Mucosa of gallbladder (tissue), 1 donor: ENCODE results near the gene HGS. TPM values are rescaled to one million over a fixed set of nuclear protein-coding genes. Genes with fewer than 3 reads are reported as not detected.

Experiments
- DNase-seq: peaks from one replicate; pipeline ENCODE4 v3.0.0-alpha.2; 2020; ENCODE audit warnings: low spot score
- total RNA-seq: library from RNA; stranded (reverse); gene quantifications from one replicate; pipeline ENCODE4 v1.2.1, GENCODE V29; 2021
- donor health status: DM: no; HTN: no; CAD: no.

Gene HGS
- total RNA-seq, 1 donor from 2014 or later, result 137 TPM

GRCh38 chr17:81741594-81742452 lies 58.0 kb downstream of the HGS start:
- no peak for DNase-seq

Other genes starting within 250 kb of the HGS start
- gene ACTG1, start 171.2 kb upstream of the HGS start, total RNA-seq, result 2,344 TPM
- 1.4 TPM for gene FSCN2, start 155.6 kb upstream of the HGS start, total RNA-seq
- 37.0 TPM for gene FAAP100, start 131.7 kb upstream of the HGS start, total RNA-seq
- 79.4 TPM for gene NPLOC4, start 46.9 kb upstream of the HGS start, total RNA-seq
- gene TSPAN10, start 46.8 kb upstream of the HGS start, total RNA-seq, result 1.6 TPM
- gene PDE6G, start 27.5 kb upstream of the HGS start, total RNA-seq, result 0.32 TPM
- 38.4 TPM for gene OXLD1, start 17.4 kb upstream of the HGS start, total RNA-seq
- gene CCDC137, start 17.3 kb upstream of the HGS start, total RNA-seq, result 20.3 TPM
- 37.6 TPM for gene ARL16, start 214 bp upstream of the HGS start, total RNA-seq
- 48.6 TPM for gene MRPL12, start 19.4 kb downstream of the HGS start, total RNA-seq
- gene SLC25A10, start 28.3 kb downstream of the HGS start, total RNA-seq, result 34.1 TPM
- 0.20 TPM for gene GCGR, start 120.1 kb downstream of the HGS start, total RNA-seq
- gene MCRIP1, start 149.3 kb downstream of the HGS start, total RNA-seq, result 85.3 TPM
- gene PPP1R27, start 151.0 kb downstream of the HGS start, total RNA-seq, result not detected
- gene P4HB, start 176.5 kb downstream of the HGS start, total RNA-seq, result 611 TPM
- 340 TPM for gene ARHGDIA, start 187.3 kb downstream of the HGS start, total RNA-seq
- gene ALYREF, start 207.6 kb downstream of the HGS start, total RNA-seq, result 48.1 TPM
- gene ANAPC11, start 207.7 kb downstream of the HGS start, total RNA-seq, result 124 TPM
- gene NPB, start 218.2 kb downstream of the HGS start, total RNA-seq, result 0.55 TPM
- 66.0 TPM for gene PCYT2, start 227.4 kb downstream of the HGS start, total RNA-seq
- 58.1 TPM for gene SIRT7, start 234.2 kb downstream of the HGS start, total RNA-seq
- gene MAFG, start 243.7 kb downstream of the HGS start, total RNA-seq, result 31.6 TPM